ENCODE measurements around the gene LRRC75B.
"Not testable (repeated sequence)": the region's sequence is repeated elsewhere in the genome, so short reads cannot be mapped to it uniquely, and the experiment has no call there.

The LRRC75B gene

DNA sequence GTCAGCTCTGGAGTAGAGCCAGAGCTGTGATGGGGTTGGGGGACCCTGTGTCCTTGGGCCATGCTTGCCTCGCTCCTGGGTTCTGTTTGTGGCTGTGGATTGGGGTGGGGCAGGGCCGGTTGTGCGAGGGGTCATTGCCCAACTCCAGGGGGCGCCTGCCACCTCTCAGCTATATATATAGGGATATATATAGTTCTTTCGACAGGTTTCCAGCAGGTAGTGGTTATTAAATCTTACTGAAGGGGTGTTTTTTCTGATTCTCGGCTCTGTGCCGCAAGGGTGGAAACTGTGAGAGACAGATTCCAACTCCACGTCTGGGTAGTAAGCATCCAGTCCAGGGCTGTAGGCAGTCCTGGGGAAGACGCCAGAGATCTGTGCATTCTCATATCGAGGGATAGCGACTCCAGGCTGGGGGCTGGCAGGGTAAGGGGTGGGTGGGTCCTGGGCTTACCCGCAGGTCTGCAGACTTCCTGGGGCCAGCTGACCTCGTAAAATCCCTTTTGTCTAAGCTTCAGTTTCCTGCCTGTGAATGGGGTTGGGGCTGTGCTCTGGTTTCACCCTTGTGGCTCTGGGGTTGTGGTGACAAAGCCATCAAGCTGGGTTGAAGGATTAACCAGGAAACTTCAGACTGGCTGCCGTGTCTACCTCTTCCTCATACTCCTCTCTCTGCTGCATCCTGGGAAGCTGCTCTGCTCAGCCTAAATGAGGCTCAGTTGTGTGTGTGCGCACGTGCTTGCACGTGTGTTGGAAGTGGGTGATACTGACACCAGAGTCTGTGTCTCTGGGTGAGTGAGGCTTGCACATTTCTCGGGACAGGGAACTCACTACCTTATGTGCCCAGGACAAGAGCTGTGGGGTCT, 11.1 kb upstream of the LRRC75B start:
- intact Hi-C loops (cut with DNase I), result not testable (repeated sequence)
- DNase-seq, result peak in 1 of 42 donors; percentile 22

DNA sequence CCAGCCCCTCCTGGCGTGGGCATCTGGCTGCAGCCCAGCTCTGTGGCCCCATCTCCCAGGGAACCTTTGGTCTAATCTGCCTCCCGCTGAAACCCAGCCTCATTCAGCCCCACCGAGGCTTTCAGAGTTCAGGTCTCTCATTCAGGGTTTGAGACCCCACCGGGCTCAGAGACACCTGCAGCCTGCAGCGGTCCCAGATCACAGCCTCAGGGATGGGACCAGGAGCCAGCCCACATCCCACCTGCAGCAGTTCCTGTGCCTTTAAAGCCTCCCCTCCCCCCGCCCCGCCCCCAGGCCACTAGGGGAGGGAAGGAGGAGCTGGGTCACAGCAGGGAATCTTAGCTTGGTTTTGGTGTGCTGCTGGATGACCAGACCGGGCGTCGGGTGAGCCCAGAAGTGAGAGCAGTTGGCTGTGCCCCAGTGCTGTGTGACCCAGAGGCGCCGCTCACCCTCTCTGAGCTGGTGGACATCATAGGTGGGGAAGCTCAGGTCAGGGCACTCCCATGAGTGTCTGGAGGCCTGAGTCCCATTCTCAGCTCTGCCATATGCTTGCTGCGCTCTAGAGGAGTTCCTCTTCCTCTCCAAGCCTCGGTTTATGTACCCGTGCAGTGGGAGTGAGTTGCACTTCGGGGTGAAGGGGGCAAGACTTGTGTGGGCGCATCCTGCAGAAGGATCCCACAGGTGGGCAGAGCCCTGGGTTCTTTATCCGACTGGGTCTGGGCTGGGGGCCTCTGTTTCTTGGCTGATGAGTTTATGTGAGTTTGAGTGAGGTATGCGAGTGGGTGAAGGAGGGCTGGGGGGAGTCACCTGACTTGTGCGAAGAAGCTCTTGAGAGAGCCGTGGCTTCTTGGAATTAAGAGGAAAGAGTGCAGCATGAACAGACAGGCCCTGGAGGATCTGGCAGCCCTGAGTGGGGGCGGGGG, 10.2 kb upstream of the LRRC75B start, which contains the start of gene GGT1:
GGT1 (plus strand) TSS at position 347 of the 923 bp plus-strand sequence. CDS start 7,889 bp downstream, outside the sequence.
- DNase-seq; intact Hi-C loops (cut with DNase I): not testable (repeated sequence)

DNA sequence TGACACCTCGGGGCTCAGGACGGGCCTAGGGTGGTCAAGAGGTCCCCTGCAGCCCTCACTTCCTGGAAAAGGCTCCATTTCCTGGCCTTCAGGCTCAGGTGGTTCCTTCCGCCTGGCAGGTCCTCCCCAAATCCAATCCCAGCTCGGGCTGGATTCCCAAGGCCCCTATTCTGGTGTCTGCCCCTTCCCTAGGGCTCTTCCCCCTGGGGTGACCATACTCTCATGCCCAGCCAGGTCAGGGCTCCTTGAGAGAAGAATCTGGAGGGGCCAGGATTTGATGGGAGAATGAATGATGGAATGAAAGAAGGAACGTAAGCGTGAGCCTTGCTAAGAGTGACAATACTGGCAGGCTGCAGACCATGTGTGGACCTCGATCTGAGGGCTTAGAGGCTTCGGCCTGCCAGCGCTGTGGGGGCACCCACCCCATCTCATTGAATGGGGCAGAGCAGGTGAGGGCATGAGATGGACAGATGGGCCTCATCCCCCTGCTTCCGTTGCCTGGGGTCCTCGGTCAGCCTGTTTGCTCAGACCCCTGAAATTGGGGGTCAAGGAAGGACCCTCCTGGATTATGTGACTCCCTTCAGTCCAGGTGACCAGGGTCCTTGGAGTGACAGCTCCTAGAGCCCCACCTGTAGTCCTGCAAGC, 9.4 kb upstream of the LRRC75B start:
- DNase-seq; intact Hi-C loops (cut with DNase I): not testable (repeated sequence)

DNA sequence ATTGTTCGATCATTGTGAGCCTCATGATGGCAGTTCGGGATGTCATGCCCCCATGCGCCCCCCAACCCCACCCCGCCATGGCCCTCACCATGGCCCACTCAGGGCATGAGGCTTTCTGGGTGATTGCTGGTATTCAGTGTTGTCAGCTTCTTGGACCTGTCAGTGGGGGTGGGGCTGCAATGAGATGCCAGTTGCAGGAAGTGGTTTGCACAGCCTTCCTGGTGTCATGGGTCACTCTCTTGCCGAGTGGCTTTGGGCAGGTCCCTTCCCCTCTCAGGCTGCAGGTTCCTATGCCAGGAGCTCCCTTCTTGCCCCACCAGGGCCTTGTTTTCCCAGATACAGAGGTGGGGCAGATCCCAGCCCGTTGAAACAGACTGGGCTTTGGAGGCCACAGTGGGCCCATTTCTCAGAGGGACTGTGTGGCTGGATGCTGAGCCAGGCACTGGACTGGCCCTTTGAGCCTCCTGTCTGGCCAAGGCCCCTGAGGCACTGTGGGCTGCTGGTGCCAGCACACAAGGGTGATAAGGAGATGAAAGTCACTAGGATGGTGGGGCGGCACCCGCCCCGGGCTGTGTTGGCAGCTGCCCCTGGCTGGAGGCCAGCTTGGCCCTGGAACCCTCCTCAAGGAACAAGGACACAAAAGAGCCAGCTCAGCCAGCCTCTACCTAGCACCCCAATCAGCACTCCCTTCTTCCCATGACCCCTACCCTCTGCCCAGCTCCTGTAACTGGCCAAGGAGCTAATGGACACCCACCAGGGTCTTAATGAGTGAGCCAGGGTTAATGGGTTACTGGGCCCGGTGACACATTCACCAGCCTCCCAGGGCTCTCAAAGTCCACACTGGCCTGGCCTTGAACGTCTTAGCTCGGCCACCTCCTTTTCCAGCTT, 8.6 kb upstream of the LRRC75B start:
- intact Hi-C loops (cut with DNase I), result no loop called here

DNA sequence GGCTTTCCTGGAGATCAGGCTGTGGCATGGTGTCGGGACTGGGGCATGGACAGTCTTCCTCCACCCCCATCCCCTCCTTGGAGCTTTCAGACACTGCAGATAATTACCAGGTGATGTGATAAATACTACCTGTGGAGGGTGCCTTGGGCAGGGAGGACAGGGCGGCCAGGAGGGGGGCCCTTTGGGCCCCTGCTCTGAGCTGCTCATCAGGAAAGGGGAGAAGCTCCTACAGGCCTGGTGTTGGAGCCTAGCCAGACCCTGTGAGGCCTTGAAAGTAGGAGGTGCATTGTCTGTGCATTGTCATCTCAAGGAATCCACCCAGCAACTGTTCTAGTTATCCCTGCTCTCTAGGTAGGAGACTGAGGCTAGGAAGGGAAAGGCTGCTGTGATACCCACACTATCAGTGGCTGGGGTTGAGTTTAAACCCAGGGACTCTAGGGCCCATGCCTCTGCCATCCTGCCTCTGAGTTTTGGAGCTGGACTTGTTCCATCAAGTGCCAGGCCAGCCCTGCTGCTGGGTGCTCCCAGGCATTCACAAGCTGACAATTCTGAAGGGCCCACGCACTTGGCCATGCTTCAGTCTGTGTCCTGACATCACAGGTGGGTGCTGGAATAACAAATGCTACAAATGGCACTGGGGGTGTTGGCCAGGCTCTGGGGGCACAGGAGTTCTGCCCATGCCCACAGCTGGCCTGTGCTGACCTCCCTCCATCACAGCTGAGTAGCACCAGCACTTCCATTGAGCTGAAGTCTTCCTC, 7.3 kb upstream of the LRRC75B start:
- intact Hi-C loops (cut with DNase I), result loop anchor here (10.0 kb wide), 1 partner anchor 55 kb away; no protein-coding TSS in a partner anchor

More for the DNA sequence above, 8.6 kb upstream of the LRRC75B start:
- peak in 3 of 42 donors; percentile 20 to 42 (median 41) for DNase-seq

DNA sequence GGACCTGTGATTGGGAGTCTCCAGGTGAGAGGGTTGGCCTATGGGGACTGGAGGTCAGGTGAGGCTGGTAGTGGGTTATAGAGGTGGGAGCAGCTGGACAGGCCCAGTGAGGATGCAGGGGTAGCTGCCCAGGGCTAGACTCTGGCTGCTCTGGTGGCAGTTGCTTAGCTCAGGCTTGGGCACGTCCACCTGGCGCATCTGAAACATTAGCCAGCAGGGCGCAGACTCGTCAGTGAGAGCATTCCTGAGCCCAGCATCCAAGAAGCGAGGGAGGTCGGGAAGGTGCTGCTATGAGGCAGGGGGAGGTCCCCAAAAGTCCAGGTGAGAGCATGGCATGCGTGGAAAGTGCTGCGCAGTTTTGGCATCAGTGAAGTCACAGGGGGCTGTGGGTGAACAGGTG, 6.6 kb upstream of the LRRC75B start:
- intact Hi-C loops (cut with DNase I), result loop anchor here (10.0 kb wide), 1 partner anchor 55 kb away; no protein-coding TSS in a partner anchor

More for the DNA sequence above, 7.3 kb upstream of the LRRC75B start:
- DNase-seq, result not testable (repeated sequence)

DNA sequence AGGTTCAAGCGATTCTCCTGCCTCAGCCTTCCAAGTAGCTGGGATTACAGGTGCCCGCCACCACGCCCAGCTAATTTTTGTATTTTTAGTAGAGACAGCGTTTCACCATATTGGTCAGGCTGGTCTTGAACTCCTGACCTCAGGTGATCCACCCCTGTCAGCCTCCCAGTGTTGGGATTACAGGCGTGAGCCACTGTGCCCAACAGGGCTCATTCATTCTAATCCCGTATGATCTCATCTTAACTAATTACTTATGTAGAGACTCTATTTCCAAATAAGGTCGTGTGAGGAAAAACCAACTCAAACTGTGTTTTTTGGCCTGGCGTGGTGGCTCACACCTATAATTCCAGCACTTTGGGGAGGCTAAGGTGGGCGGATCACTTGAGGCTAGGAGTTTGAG, 4.2 kb upstream of the LRRC75B start:
- intact Hi-C loops (cut with DNase I), result loop anchor here (10.0 kb wide), 1 partner anchor 52 kb away; no protein-coding TSS in a partner anchor

More for the DNA sequence above, 6.6 kb upstream of the LRRC75B start:
- DNase-seq, result no peak

DNA sequence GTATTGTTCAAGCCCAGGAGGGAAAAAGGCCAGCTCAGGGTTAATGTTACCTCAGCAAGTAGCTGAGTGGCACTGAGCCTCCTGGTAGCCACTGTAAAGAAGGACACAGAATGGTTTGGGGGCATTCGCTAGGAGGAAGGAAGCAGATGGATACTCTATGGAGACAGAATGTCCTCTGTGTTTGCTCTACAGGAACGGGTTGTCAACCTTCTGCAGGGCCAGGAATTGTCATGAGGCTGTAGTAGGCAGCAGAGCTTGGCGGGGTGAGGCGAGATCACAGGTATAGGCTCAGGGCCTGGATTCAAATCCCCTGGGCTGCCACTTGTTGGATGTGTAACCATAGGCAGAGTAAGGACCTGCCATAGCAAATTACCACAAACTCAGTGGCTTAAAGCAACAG, 3.0 kb upstream of the LRRC75B start:
- peak in 1 of 42 donors; percentile 22 for DNase-seq
- intact Hi-C loops (cut with DNase I), result loop anchor here (10.0 kb wide), 1 partner anchor 51 kb away; no protein-coding TSS in a partner anchor

More for the DNA sequence above, 4.2 kb upstream of the LRRC75B start:
- not testable (repeated sequence) for DNase-seq

- intact Hi-C loops (cut with DNase I), result loop anchor here (10.0 kb wide), 1 partner anchor 50 kb away; no protein-coding TSS in a partner anchor
- peak in 2 of 42 donors; percentile 9 to 32 for DNase-seq
Measured at GRCh38 chr22:24595228-24595627, 2.4 kb upstream of the LRRC75B start.

DNA sequence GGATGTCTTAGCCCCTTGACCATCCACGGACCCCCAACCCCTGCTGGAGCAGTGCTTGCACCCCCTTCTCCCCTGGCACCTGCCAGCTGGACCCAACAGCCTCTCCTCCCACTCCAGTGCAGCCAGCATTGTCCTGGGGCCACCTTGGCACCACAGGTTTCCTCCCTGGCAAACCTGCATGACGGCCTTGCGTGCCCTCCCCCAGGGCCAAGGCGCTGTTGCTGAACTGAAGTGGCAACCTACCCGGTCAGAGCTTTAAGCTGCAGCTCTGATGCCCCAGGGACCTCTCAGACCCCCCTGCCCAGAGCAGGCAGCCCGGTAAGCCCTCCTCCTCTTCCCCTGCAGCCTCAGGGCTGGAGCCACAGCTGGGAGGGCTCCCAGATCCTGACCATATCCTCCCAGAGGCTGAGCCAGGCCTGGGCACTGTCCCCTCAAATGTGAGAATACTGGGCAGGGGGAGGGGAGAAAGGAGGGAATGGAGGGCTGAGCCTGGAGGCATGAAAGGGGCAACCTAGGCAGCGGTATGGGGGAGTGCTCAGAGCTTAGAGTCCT, 1.8 kb upstream of the LRRC75B start:
- intact Hi-C loops (cut with DNase I), result loop anchor here (10.0 kb wide), 1 partner anchor 50 kb away; no protein-coding TSS in a partner anchor
- peak in 1 of 42 donors; percentile 25 for DNase-seq

DNA sequence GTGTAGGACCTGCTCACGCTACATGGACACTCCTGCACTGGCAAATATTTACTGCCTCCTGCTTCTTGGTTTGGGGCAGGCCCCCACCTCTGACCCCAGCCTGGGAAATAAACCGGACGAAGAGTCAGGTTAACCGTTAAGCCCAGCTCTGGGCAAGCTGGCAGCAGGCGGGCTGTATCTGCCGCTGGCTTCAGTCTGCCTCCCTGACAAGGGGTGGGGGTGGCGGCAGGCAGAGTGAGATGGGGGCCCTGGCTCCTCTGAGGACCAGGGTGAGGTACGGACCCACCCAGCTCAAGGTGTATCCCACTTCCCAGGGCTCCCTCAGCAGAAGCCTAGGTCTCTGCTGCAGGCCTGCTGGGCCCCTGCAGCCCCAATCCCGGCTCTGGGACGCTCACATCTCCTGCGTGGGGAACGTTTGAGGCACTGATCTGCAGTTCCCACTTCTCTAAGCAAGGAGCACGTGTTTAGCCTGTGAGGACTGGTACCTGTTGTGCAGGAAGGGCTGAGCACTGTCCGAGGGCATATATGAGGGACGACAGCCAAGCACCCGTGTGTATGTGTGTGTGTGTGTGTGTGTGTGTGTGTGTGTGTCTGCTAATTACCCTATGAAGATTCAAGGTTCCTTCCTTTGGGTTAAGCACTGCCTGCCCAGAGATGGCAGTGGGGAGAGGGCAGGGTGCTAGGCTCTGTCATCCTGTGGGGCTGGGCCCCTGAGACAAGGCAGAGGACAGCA, 1.1 kb upstream of the LRRC75B start:
- intact Hi-C loops (cut with DNase I), result loop anchor here (10.0 kb wide), 1 partner anchor 49 kb away; no protein-coding TSS in a partner anchor
- peak in 1 of 42 donors; percentile 25 for DNase-seq

GRCh38 chr22:24593559-24593835, 624 bp upstream of the LRRC75B start:
- intact Hi-C loops (cut with DNase I), result loop anchor here (10.0 kb wide), 1 partner anchor 49 kb away; no protein-coding TSS in a partner anchor
- DNase-seq, result peak in 1 of 42 donors; percentile 25

GRCh38 chr22:24592058-24592850, 619 bp downstream of the LRRC75B start:
- intact Hi-C loops (cut with DNase I), result loop anchor here (10.0 kb wide), 1 partner anchor 47 kb away; no protein-coding TSS in a partner anchor
- peak in 7 of 42 donors; percentile 13 to 43 (median 23) for DNase-seq

GRCh38 chr22:24591286-24591830, 1.5 kb downstream of the LRRC75B start:
- no peak for DNase-seq
- intact Hi-C loops (cut with DNase I), result loop anchor here (10.0 kb wide), 1 partner anchor 47 kb away; no protein-coding TSS in a partner anchor

Data from head of caudate nucleus (tissue), 42 donors.